ENCODE results near the gene DUSP9. TPM values are rescaled to one million over a fixed set of nuclear protein-coding genes. Genes with fewer than 3 reads are reported as not detected.

The DUSP9 gene
- total RNA-seq, 1 donor from 2014 or later = 0.20 TPM

DNA sequence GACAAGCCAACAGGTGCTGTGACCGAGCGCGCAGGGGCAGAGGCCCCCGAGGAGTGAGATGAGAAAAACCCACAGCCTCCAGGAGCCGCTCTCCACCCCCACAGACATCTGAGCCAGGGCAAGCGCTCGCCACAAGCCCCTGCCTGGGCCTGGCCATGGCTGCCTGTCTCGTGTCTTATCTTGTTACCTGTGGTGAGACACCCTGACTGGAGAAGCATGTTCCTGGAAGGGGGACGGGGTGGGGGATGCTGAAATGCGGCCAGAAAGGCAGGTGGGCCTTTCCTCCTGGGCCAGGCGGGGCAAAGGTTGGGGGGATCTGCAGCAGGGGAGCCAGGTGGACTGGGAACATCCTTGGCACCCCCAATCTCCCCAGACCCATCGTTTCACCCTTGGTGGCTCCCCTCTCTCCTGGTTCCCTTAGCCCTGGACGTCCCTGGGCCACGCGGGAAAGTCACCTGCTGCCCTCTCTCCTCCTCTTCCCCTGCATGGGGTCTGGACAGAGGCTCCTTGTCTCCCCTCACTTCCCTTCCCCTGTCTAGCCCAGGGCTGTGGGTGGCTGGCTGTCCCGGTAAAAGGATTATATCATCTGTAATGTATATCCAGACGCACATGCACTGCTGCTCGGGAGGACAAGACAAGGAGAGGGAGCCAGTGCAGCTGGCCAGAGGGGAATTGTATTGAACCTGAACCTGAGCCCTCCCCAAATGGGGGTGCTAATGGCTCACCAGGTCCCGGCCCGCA is 8.4 kb upstream of the DUSP9 start:
- Histone ChIP-seq H3K36me3 (ENCODE audit: insufficient read depth, low read length) (no peaks in the 10 kb centered on the region), H2AFZ (ENCODE audit: low read depth, low read length) (no peak overlapping the region), H4K20me1 (ENCODE audit: insufficient read depth, low read length) (no peaks in the 10 kb centered on the region), H3K4me1 (ENCODE audit: insufficient read depth, low read length) (peaks cover 3% of the 10 kb centered on the region), H3K4me2 (ENCODE audit: low read length) (no peak overlapping the region), H3K9me3 (ENCODE audit: insufficient read depth, low read depth, low read length) (no peaks in the 10 kb centered on the region), H3K27ac (ENCODE audit: low read depth, low read length) (no peak overlapping the region), H3K9ac (ENCODE audit: low read length) (no peak overlapping the region), H3K4me3 (ENCODE audit: insufficient read depth, low read depth, low read length) (no peak overlapping the region), H3K27me3 (ENCODE audit: insufficient read depth, low read length) (peaks cover 11% of the 10 kb centered on the region), H3K79me2 (ENCODE audit: insufficient read depth, low read length) (no peaks in the 10 kb centered on the region)
- no peak for TF ChIP-seq EZH2 (IDR thresholded peaks at IDR 0.05; ENCODE audit: insufficient read depth, low read length)
- TF ChIP-seq, protein P1, sequence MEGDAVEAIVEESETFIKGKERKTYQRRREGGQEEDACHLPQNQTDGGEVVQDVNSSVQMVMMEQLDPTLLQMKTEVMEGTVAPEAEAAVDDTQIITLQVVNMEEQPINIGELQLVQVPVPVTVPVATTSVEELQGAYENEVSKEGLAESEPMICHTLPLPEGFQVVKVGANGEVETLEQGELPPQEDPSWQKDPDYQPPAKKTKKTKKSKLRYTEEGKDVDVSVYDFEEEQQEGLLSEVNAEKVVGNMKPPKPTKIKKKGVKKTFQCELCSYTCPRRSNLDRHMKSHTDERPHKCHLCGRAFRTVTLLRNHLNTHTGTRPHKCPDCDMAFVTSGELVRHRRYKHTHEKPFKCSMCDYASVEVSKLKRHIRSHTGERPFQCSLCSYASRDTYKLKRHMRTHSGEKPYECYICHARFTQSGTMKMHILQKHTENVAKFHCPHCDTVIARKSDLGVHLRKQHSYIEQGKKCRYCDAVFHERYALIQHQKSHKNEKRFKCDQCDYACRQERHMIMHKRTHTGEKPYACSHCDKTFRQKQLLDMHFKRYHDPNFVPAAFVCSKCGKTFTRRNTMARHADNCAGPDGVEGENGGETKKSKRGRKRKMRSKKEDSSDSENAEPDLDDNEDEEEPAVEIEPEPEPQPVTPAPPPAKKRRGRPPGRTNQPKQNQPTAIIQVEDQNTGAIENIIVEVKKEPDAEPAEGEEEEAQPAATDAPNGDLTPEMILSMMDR (IDR thresholded peaks at IDR 0.05; ENCODE audit: insufficient read depth, low read depth, low read length) = no peak
- Mint-ChIP-seq H3K27me3 (ENCODE audit: low read depth, unreplicated experiment) (peaks cover 32% of the 10 kb centered on the region), H3K9me3 (ENCODE audit: unreplicated experiment) (no peaks in the 10 kb centered on the region), H3K27ac (ENCODE audit: unreplicated experiment) (no peak overlapping the region), H3K4me3 (ENCODE audit: unreplicated experiment) (no peak overlapping the region), H3K36me3 (ENCODE audit: low read depth, unreplicated experiment) (no peaks in the 10 kb centered on the region), H3K4me1 (ENCODE audit: low read depth, unreplicated experiment) (no peaks in the 10 kb centered on the region)
- no peak for DNase-seq (ENCODE audit: low read depth)
- FAIRE-seq = no peak

DNA sequence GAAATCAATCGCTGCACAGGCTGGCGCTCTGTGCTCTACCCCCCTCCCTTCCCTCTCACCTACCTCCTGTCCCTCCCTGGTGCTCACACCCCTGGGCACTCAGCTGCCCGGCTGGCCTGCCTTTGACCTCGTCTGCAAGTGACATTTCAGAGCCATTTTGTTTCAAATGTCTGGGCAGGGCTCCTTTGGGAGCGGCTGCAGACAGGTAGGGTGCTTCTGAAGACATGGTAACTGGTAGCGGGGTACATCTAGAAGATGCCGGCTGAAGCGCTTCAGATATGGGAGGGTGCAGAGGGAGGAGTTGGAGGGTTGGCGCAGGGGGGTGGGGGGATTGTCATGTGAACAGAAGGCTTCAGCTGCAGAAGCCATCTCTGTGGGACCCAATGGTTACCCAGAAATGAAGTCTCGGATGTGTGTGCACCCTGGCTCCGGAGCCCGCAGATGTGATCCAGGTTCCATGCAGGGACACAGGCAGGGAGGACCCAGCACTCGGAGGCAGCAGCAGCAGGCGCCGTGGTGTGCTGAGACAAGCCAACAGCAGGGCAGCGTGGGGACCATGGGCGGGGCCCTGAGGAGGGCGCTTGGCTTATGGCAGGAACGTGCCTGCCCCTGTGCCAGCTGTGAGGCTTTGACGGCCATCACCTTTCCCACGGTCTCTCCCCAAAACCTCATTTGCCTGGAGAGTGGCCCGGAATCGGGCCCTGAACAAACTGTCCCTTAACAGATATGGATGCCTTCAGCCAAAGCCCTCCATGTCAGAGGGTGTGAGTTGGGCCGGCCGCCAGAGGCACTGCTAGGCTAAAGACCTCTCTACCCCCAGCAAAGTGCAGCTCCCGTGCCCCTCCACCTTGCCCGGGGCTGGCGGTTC is 7.6 kb upstream of the DUSP9 start:
- no peak for FAIRE-seq
- TF ChIP-seq EZH2 (IDR thresholded peaks at IDR 0.05; ENCODE audit: insufficient read depth, low read length) = no peak
- TF ChIP-seq, protein P1 (IDR thresholded peaks at IDR 0.05; ENCODE audit: insufficient read depth, low read depth, low read length) = no peak

More for the DNA sequence above, 7.6 kb upstream of the DUSP9 start:
- Histone ChIP-seq H3K27me3 (ENCODE audit: insufficient read depth, low read length) (peaks cover 11% of the 10 kb centered on the region), H3K79me2 (ENCODE audit: insufficient read depth, low read length) (no peaks in the 10 kb centered on the region), H3K9ac (ENCODE audit: low read length) (no peak overlapping the region), H3K4me3 (ENCODE audit: insufficient read depth, low read depth, low read length) (no peak overlapping the region), H2AFZ (ENCODE audit: low read depth, low read length) (no peak overlapping the region), H3K9me3 (ENCODE audit: insufficient read depth, low read depth, low read length) (no peaks in the 10 kb centered on the region), H3K4me1 (ENCODE audit: insufficient read depth, low read length) (peaks cover 3% of the 10 kb centered on the region), H3K36me3 (ENCODE audit: insufficient read depth, low read length) (no peaks in the 10 kb centered on the region), H3K27ac (ENCODE audit: low read depth, low read length) (no peak overlapping the region), H4K20me1 (ENCODE audit: insufficient read depth, low read length) (no peaks in the 10 kb centered on the region), H3K4me2 (ENCODE audit: low read length) (no peak overlapping the region)
- Mint-ChIP-seq H3K36me3 (ENCODE audit: low read depth, unreplicated experiment) (no peaks in the 10 kb centered on the region), H3K4me3 (ENCODE audit: unreplicated experiment) (no peak overlapping the region), H3K27me3 (ENCODE audit: low read depth, unreplicated experiment) (peaks cover 31% of the 10 kb centered on the region), H3K9me3 (ENCODE audit: unreplicated experiment) (no peaks in the 10 kb centered on the region), H3K4me1 (ENCODE audit: low read depth, unreplicated experiment) (no peaks in the 10 kb centered on the region), H3K27ac (ENCODE audit: unreplicated experiment) (no peak overlapping the region)
- no peak for DNase-seq (ENCODE audit: low read depth)

Data from astrocyte (in vitro differentiated cells and primary cell).